HEK293 (cell line): ENCODE measurements around the gene ZGLP1.

Source experiments
- BCL11A ChIP-seq: fragments of 450-650 bp; formaldehyde crosslinking; IDR thresholded peaks from 2 replicates; pipeline ENCODE4 v1.5.1; 2016; ENCODE audit warnings: low read depth, missing biosample characterization, missing genetic modification characterization
- HIC1 ChIP-seq: fragments of 450-650 bp; formaldehyde crosslinking; IDR thresholded peaks from 2 replicates; pipeline ENCODE4 v1.5.1; 2016; ENCODE audit warnings: missing biosample characterization, missing genetic modification characterization
- HOXA7 ChIP-seq: sonication (generic); formaldehyde crosslinking; IDR thresholded peaks from 2 replicates; pipeline ENCODE4 v1.8.1; 2022; ENCODE audit warnings: missing genetic modification reagents, borderline replicate concordance
- HOXC10 ChIP-seq: sonication (generic); formaldehyde crosslinking; IDR thresholded peaks from 2 replicates; pipeline ENCODE4 v1.8.1; 2023; ENCODE audit warnings: mild to moderate bottlenecking, missing genetic modification reagents
- REST ChIP-seq: fragments of 450-650 bp; formaldehyde crosslinking; IDR thresholded peaks from 2 replicates; pipeline ENCODE4 v1.5.1; 2016; ENCODE audit warnings: missing biosample characterization, missing genetic modification characterization
- YY1 ChIP-seq: fragments of 450-650 bp; formaldehyde crosslinking; IDR thresholded peaks from 2 replicates; pipeline ENCODE4 v1.5.1; 2018; ENCODE audit warnings: missing biosample characterization, missing genetic modification characterization
- ZBTB26 ChIP-seq: fragments of 450-650 bp; formaldehyde crosslinking; optimal IDR thresholded peaks from 2 replicates; pipeline ENCODE3; 2016; ENCODE audit warnings: missing biosample characterization, mild to moderate bottlenecking, missing genetic modification characterization
- ZBTB48 ChIP-seq: fragments of 450-650 bp; formaldehyde crosslinking; IDR thresholded peaks from 2 replicates; pipeline ENCODE4 v1.5.1; 2016; ENCODE audit warnings: missing biosample characterization, missing genetic modification characterization
- ZEB2 ChIP-seq: fragments of 450-650 bp; formaldehyde crosslinking; IDR thresholded peaks from 2 replicates; pipeline ENCODE4 v1.5.1; 2016; ENCODE audit warnings: missing biosample characterization, missing genetic modification characterization
- ZFP37 ChIP-seq: fragments of 450-650 bp; formaldehyde crosslinking; IDR thresholded peaks from 2 replicates; pipeline ENCODE4 v1.5.1; 2016; ENCODE audit warnings: missing biosample characterization, missing genetic modification characterization
- ZFP41 ChIP-seq: fragments of 450-650 bp; formaldehyde crosslinking; IDR thresholded peaks from 2 replicates; pipeline ENCODE4 v1.5.1; 2016; ENCODE audit warnings: missing biosample characterization, missing genetic modification characterization, borderline replicate concordance
- ZNF221 ChIP-seq: fragments of 450-650 bp; formaldehyde crosslinking; IDR thresholded peaks from 2 replicates; pipeline ENCODE4 v1.5.1; 2017; ENCODE audit warnings: missing biosample characterization, missing genetic modification characterization, borderline replicate concordance
- ZNF248 ChIP-seq: fragments of 450-650 bp; formaldehyde crosslinking; IDR thresholded peaks from 2 replicates; pipeline ENCODE4 v1.5.1; 2017; ENCODE audit warnings: missing biosample characterization, missing genetic modification characterization
- ZNF561 ChIP-seq: fragments of 450-650 bp; IDR thresholded peaks from 2 replicates; pipeline ENCODE4 v1.5.1; 2018; ENCODE audit warnings: missing biosample characterization, missing genetic modification characterization, borderline replicate concordance
- ZNF664 ChIP-seq: fragments of 450-650 bp; formaldehyde crosslinking; IDR thresholded peaks from 2 replicates; pipeline ENCODE4 v1.5.1; 2016; ENCODE audit warnings: missing biosample characterization, missing genetic modification characterization
- ZNF670 ChIP-seq: fragments of 450-650 bp; formaldehyde crosslinking; IDR thresholded peaks from 2 replicates; pipeline ENCODE4 v1.5.1; 2016; ENCODE audit warnings: missing biosample characterization, missing genetic modification characterization, low read depth
- ZSCAN23 ChIP-seq: fragments of 450-650 bp; formaldehyde crosslinking; IDR thresholded peaks from 2 replicates; pipeline ENCODE4 v1.5.1; 2016; ENCODE audit warnings: missing biosample characterization, missing genetic modification characterization
- TF ChIP-seq, protein P1 (sequence below): fragments of 450-650 bp; formaldehyde crosslinking; IDR thresholded peaks from 2 replicates; pipeline ENCODE4 v1.5.1; 2016; ENCODE audit warnings: missing biosample characterization, missing genetic modification characterization
- TF ChIP-seq, protein P2 (sequence below): fragments of 450-650 bp; formaldehyde crosslinking; IDR thresholded peaks from 2 replicates; pipeline ENCODE4 v1.5.1; 2017; ENCODE audit warnings: missing biosample characterization, missing genetic modification characterization
- TF ChIP-seq, protein P3 (sequence below): fragments of 450-650 bp; formaldehyde crosslinking; IDR thresholded peaks from 2 replicates; pipeline ENCODE4 v1.5.1; 2016; ENCODE audit warnings: missing biosample characterization, missing genetic modification characterization

The ZGLP1 gene

DNA sequence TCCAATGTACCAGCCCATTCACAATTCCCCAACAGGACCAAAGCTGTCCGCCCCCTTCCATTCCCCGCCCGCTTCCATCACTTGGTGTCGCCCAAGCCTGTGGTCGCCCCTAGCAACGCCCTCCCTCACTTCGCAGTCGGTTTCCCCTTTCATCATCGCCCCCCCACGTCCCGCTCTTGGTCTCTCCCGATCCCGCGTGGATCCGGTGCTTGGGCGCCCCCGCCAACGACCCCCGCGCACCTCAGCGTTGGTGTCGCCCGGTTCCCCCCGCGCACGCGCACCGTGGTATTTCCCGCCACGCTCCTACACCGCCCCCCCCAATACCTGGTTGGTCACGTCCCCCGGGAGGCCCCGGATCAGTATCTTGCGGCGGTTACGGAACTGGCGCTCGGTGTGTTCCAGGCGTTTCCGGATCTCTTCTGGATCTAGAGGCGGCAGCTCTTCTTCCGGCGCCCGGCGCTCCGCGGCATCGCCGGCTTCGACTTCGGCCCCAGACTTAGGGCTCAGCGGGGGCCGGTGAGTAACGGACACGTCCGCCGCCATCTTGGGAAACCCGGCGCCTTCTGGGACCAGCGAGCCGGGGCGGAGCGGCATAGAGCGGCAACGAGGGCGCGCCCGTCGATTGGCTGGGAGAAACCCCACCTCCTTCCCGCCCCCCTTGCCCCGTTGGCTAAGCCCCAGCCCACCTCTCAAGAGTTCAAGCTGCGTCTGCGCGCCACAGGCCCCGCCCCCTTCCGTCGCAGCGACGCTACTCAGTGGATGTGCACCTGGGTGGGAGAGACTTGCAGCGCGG lies 23.5 kb upstream of the ZGLP1 start, which contains the start of gene RAVER1 (continued):
- TF ChIP-seq REST (tag by site-specific recombination) (peak; percentile 85; the same call in 1 of the 2 replicates), BCL11A (no peak), HOXA7 (CRISPR knock-in tag) (no peak), ZNF664 (tag by site-specific recombination) (no peak), ZNF670 (tag by site-specific recombination) (no peak), HOXC10 (CRISPR knock-in tag) (no peak), ZEB2 (tag by site-specific recombination) (peak; percentile 99), ZFP41 (tag by site-specific recombination) (0 out of 2 replicates have a peak, but pooled peaks have one; percentile 80), ZSCAN23 (tag by site-specific recombination) (0 out of 2 replicates have a peak, but pooled peaks have one; percentile 52), ZNF221 (tag by site-specific recombination) (no peak), ZFP37 (peak; percentile 88), ZBTB26 (tag by site-specific recombination) (peak; percentile 95), ZNF561 (peak; percentile 83), ZBTB48 (tag by site-specific recombination) (peak; percentile 86), YY1 (tag by site-specific recombination) (peak; percentile 89), HIC1 (tag by site-specific recombination) (no peak; the same call in 1 of the 2 replicates), ZNF248 (tag by site-specific recombination) (no peak)
- TF ChIP-seq, protein P1, sequence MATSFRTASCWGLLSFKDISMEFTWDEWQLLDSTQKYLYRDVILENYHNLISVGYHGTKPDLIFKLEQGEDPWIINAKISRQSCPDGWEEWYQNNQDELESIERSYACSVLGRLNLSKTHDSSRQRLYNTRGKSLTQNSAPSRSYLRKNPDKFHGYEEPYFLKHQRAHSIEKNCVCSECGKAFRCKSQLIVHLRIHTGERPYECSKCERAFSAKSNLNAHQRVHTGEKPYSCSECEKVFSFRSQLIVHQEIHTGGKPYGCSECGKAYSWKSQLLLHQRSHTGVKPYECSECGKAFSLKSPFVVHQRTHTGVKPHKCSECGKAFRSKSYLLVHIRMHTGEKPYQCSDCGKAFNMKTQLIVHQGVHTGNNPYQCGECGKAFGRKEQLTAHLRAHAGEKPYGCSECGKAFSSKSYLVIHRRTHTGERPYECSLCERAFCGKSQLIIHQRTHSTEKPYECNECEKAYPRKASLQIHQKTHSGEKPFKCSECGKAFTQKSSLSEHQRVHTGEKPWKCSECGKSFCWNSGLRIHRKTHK (tag by site-specific recombination), result no peak
- TF ChIP-seq, protein P2, sequence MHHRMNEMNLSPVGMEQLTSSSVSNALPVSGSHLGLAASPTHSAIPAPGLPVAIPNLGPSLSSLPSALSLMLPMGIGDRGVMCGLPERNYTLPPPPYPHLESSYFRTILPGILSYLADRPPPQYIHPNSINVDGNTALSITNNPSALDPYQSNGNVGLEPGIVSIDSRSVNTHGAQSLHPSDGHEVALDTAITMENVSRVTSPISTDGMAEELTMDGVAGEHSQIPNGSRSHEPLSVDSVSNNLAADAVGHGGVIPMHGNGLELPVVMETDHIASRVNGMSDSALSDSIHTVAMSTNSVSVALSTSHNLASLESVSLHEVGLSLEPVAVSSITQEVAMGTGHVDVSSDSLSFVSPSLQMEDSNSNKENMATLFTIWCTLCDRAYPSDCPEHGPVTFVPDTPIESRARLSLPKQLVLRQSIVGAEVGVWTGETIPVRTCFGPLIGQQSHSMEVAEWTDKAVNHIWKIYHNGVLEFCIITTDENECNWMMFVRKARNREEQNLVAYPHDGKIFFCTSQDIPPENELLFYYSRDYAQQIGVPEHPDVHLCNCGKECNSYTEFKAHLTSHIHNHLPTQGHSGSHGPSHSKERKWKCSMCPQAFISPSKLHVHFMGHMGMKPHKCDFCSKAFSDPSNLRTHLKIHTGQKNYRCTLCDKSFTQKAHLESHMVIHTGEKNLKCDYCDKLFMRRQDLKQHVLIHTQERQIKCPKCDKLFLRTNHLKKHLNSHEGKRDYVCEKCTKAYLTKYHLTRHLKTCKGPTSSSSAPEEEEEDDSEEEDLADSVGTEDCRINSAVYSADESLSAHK, result 0 out of 2 replicates have a peak, but pooled peaks have one; percentile 46
- TF ChIP-seq, protein P3, sequence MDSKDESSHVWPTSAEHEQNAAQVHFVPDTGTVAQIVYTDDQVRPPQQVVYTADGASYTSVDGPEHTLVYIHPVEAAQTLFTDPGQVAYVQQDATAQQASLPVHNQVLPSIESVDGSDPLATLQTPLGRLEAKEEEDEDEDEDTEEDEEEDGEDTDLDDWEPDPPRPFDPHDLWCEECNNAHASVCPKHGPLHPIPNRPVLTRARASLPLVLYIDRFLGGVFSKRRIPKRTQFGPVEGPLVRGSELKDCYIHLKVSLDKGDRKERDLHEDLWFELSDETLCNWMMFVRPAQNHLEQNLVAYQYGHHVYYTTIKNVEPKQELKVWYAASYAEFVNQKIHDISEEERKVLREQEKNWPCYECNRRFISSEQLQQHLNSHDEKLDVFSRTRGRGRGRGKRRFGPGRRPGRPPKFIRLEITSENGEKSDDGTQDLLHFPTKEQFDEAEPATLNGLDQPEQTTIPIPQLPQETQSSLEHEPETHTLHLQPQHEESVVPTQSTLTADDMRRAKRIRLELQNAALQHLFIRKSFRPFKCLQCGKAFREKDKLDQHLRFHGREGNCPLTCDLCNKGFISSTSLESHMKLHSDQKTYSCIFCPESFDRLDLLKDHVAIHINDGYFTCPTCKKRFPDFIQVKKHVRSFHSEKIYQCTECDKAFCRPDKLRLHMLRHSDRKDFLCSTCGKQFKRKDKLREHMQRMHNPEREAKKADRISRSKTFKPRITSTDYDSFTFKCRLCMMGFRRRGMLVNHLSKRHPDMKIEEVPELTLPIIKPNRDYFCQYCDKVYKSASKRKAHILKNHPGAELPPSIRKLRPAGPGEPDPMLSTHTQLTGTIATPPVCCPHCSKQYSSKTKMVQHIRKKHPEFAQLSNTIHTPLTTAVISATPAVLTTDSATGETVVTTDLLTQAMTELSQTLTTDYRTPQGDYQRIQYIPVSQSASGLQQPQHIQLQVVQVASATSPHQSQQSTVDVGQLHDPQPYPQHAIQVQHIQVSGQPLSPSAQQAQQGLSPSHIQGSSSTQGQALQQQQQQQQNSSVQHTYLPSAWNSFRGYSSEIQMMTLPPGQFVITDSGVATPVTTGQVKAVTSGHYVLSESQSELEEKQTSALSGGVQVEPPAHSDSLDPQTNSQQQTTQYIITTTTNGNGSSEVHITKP (tag by site-specific recombination), result peak; percentile 100
